Activated CD8-positive, alpha-beta memory T cell treated with anti-CD3 and anti-CD28 coated beads, Interleukin-2, amount 50 U/mL, for 1 hour (primary cell): ENCODE data around the gene LEKR1.
"Not testable (repeated sequence)": the region's sequence is repeated elsewhere in the genome, so short reads cannot be mapped to it uniquely, and the experiment has no call there.

Source experiments
- DNase-seq: peaks from one replicate; pipeline ENCODE4 v3.0.0-alpha.2; 2020; ENCODE audit errors: extremely low read depth

LEKR1 gene

DNA sequence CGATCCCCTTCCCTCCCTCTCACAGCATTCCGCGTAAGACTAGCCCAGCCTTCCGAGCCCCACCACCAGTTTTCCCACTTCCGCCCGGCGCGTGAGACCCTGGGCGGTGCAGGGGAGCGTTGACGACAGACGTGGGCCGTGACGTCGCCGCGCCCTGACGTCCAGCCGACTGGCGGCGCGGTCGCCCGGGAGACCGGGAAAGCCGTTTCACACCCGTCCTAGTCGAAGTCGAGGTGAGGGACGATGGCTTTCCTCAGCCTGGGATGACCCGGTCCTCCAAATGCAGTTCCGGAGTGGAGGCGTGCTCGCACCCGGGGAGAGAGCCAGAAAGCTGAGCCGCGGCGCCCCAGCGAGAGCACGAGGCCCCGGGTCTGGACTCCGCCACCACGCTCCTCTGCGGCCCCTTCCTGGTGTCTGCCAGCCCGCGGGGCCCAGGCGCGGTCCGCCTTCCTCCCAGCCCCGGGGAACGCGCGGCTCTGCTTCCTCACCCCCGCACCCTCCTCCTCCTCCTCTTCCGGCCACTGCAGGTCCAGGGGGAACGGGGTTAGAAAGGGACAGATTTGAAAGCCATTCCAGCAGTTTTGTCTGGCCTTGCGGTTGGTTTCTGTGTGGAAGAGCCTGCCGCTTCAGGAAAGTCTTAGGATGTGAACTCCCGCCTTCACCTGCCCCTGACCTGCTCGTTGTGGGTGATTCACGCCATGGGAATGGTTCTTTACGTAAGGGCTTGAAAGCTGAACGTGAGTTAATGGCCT lies at the start of gene LEKR1:
LEKR1 (plus strand) TSS at position 210 of the 752 bp plus-strand sequence. CDS start 2,977 bp downstream, outside the sequence.
- DNase-seq = peak; percentile 50

DNA sequence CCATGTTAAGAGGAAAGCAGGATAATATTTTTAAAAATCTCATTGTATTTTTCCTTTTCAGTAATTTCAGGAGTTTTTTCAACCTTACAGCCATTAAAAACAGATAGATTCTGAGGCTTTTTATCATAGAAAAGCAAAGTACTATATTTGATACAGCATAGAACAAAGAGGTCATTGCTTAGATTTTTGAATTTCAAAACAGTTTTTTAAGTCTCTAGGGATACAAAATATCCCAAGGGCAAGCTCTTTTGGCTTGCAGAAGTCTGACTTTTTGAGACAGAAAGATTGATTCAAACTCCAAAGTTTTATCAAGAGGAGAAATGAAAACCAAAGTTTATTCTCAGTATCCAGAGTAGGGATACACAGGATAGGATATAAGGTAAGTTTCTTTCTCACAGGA lies 49.3 kb upstream of the LEKR1 start:
- no peak for DNase-seq

DNA sequence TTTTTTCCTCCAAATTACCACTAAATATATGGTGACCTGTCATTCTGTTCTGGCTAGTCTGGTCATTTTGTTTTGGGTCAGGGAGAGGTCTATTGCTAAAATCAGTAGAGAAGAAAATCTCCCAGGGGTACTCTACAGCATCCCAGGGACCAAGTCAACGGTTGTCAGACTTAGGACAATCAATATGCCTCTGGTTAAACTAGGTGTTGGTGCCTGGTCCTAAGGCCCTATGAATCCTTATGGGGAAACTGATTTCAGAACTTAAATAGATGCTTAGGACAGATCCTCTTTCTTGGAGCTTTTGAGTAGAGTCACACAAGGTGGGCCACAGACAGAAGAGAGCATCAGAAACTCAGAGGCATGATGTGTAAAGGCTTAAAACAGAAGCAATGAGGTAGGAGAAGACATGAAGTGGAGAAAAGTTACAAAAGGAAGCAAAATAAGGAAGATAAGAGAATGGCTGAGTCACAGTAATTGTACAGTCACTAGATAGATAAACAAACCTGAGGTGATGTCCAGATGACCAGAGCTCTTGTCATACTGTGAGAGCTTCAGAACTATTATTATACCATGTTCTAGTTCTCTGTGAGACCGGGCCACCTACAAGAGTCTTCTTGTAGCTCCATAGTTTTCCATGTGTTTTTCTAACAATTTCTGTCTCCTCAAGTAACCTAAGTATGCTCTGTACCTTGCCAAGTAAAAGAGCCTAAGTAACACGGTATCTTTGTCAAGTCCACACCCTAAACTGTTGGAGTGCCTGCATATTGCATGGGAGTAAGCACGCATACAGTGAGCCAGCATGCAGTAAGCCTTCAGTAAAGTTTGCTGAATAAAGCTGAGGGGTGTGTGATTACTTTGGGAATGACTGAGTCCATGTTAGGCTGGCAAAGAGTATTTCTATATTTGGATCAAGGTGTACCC lies 44.6 kb upstream of the LEKR1 start:
- no peak for DNase-seq

DNA sequence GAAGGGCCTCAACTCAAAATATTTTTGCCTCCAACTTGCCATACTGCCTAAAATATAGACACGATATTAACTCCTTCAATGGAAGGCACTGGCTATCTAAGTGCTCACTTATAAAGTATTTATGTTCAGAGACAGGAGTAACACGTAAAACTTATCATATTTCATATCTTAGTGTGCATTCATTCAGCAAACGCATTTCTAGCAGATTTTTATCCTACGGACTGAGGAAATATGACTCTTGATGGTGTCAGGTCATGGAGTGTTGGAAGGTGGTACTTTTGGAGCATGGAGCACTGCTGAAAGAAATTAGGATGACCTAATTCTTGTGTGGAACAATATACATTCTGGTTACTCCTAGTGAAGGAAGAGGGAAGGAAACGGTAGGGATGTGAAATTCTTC lies 43.8 kb upstream of the LEKR1 start:
- no peak for DNase-seq

DNA sequence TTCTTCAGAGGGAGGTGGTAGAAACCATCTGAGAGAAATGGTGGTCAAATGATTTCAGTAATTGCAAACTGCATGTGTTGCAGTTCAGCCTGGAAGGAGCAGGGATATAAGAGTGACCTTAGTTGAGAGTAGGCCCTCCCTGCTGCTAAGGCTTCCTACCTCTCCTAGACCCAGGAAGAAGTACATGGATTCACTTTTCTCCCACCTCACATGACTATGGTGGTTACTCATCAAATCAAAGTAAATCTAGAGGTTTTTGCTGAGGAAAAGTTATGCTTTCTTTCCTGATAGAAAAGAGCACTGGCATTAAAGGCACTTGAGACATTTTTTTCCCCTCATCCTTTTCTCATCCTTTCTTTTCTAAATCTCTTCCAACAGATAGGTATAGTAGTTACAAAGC lies 43.2 kb upstream of the LEKR1 start:
- no peak for DNase-seq

DNA sequence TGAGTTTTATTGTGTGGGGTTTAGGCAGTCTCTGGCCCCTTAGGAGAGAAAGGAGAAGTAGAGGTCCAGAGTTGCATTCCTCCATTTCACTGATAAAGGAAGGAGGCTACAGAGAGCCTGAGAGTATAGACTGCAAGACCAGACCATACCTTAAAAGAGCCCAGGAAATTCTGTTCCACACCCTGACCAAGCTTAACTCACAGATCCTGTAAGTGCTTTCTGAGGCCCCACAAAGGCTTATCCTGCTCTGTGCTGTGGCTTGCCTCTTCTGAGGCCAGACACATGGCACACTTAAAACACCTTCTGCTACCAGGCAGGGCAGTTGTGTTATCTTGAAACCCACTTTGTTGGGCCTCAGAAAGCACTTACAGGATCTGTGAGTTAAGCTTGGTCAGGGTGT lies 39.2 kb upstream of the LEKR1 start:
- no peak for DNase-seq

DNA sequence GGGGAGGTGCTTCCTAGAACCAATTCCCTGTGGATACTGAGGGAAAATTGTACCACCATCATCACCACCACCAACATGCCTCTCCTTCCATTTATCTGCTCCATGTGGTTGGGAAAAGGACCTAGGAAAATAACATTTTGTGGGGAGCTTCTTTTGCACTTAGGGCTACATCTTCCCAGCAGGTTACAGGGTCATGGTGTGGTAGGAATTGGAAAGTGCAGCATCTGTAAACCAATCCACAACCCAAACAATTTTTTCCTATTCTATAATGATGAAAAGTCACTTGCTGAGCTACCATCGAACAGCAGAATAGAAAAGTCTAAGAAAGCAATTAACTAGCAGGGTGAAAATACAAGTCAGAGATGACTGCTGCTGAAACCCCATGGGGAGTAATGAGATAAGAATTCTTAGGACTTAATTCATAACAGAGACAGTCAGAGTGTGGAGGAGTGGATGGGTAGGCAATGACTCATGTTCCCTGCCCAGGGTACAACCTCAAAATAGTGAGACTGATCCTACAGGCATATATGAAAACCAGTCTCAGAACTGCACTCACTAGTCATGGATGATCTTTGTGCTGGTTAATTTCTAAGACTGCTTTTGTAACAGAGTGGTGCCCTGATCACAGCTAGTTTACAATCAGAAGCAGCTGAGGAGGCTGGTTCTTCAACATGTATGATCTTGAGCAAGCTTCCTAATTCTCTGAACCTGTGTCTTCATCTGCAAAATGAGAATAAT lies 38.1 kb upstream of the LEKR1 start:
- no peak for DNase-seq

DNA sequence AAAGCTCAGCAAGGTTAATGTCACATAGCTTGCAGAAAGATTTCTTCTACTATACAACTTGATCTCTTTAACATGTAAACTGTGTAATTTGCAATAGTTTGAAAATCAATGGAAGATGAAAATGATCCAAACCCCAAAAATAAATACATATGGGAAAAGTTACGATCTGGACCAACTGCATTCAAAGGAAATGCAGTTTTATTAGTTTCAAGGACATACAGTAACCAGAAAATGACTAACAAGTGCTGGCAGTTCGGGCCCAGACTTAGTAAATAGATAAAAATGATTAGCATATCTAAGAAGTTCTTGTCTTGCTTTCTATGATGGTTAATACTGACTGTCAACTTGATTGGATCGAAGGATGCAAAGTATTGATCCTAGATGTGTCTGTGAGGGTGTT lies 37.3 kb upstream of the LEKR1 start:
- DNase-seq = no peak

DNA sequence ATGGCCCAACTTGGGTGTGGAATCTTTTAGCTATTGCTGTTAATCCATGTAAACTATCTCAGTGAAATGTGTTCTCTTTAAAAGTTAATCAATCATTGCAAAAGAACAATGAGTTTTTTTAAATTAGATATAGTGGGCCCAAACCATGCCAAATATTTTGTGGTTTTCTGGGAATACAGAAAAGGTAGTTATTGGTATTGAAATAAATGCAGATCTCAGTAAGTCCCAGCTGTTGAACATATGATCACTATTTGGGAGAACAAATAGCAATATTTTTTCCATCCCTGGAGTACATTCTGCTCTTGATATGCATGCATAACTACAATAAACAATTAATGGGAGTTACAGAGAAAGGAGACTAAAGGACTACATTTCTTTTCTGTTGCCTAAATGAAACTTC lies 36.0 kb upstream of the LEKR1 start:
- DNase-seq = no peak

DNA sequence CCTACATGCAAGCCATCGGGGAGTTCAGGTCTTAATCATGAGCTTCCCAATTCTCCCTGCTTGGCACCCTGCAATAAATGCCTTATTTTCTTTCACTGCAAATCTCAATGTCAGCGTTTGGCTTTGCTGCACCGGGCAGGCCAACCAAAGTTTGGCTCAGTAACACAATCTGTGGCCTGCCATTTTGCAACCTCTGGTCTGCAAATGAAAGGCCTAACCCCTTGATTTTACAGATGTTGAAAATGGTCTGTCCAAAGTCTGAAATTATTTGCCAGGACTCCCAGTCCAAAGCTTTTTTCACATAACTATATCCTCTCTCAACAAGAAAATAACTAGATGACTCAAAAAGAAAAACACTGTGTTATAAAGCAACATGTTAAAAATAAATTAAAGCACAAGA lies 34.0 kb upstream of the LEKR1 start:
- DNase-seq = no peak

DNA sequence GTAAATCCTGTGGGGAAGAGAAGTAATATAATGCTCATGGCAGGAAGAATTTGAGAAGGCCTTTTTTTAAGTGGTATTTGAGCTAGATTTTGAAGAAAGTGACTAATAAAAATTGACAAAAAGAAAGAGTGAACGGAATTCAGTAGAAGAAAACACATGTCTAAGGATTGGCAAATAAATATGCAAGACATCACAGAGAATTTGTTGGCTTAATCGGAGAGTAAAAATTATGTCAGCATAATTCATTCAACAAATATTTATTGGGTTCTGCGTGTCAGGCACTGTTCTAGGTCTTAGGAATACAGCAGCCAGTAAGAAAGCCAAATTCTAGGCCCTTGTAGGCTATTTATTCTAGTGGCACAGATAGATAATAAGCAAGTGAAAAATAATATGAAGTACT lies 33.6 kb upstream of the LEKR1 start:
- DNase-seq = no peak

DNA sequence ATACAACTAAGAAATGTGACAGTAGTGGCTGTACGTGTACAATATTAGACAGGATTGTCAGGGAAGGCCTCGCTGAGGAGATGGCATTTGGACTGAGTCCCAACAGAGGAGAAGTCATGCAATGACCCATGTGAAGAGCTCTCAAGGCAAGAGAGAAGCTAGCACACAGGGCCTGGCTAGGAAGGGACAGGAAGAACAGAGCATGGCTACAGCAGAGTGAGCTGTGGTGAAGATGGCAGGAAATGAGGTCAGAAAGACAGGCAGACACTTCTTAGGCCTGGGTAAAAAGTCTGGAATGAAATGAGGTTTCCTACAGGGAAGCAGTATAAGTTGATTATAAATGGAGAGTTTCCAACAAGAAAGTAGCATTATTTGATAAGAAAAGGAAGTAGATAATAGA lies 33.2 kb upstream of the LEKR1 start:
- no peak for DNase-seq

DNA sequence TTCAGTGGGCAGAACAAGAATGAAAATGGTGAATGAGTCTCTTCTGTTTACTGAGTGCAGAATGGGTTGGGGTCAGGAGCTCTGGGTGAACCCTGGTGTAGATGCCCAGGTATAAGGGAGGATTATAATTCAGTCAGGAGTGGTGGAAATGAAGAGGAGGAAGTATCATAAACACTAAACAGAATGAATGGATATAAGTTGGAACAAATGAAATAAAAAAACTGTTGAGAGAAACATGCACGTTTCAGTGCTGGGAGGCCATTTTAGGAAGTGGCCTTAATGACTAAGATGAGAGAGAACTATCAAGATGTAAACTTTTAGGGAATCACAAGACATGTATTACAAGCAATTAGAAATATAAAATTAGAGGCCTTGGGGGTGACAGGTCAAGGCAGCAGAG lies 32.8 kb upstream of the LEKR1 start:
- DNase-seq = no peak

DNA sequence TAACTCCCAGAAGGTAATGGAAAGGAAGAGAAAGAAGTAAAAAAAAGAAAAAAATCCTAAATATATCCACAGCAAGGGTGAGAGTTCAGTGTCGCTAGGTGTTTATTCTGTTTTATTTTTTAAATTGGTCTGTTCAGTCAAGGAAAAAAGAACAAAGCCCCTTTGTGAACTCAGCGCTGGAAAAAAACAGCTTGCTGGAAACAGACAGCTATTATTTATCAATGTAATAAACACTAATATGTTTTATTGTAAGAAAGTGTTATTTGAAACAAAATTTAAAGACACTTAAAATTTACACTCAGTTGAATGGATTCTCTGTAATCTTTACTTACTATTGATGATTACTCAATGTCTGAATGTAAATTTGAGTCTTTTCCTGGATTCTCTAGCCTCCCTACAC lies 32.3 kb upstream of the LEKR1 start:
- no peak for DNase-seq

DNA sequence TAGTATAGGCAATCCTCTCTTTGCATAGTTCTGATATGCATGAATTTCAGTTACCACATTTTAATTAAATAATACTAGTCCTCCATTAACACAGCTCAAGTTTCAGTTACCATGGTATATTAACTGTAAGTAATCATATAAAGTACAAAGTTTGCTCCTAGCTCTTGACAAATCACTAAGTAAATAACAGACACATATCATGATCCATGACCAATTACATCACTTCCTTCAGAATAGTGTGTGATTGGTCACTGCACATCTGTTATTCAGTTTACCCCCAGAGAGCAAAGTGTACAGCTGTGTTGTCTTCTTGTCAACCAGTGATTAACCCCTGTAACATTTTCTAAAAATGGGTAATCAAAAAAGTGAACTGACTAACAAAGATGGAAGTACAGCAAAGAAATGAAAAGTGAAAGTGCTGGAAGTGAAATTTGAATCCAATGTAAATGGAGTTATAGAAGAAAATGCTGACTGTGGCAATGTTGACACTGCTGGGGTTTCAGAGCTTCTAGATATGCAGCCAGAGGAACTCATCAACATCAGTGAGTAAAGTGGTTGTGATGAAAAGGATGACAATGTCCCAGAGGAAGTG lies 30.2 kb upstream of the LEKR1 start:
- no peak for DNase-seq

DNA sequence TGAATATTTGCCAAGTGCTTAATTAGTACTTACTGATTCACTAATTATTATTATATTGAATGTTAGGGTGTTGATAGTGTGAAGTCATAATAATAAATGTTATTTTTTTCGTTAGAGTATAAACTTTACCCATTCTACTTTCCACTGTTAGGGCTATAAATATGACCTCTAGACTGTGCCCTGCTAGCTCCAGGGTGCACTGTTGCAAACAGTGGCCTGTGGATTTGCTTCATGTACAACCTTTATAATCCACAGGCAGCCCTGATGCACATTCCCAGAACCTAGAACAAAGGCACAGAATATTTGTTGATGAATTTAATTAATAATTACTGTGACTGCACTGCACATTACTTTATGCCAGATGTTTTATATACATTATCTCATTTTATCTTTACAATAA lies 28.8 kb upstream of the LEKR1 start:
- no peak for DNase-seq

DNA sequence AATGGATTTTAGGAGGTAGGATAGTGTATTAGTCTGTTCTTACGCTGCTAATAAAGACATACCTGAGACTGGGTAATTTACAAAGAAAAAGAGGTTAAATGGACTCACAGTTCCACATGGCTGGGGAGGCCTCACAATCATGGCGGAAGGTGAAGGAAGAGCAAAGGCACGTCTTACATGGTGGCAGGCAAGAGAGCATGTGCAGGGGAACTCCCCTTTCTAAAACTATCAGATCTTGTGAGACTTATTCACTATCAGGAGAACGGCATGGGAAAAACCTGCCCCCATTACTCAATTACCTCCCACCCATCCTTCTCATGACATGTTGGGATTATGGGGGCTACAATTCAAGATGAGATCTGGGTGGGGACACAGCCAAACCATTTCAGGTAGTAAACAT lies 25.9 kb upstream of the LEKR1 start:
- DNase-seq = not testable (repeated sequence)

DNA sequence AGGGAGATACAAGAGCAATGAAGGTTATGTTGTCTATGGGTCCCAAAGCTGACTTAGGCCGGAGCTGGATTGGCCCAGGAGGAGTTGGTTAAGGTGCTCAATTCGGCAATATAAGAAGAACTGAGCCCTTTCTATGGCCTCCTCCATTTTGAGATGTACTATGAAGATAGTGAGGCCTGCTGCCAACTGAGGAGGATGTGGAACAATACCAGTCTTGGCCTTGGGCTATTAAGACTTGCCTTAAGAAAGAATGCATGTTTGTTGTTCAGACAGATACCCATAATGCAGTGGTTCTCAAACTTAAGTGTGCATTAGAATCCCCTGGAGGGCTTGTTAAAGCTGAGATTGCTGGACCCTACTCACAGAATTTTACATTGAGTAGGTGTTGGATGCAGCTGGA lies 24.4 kb upstream of the LEKR1 start:
- no peak for DNase-seq

DNA sequence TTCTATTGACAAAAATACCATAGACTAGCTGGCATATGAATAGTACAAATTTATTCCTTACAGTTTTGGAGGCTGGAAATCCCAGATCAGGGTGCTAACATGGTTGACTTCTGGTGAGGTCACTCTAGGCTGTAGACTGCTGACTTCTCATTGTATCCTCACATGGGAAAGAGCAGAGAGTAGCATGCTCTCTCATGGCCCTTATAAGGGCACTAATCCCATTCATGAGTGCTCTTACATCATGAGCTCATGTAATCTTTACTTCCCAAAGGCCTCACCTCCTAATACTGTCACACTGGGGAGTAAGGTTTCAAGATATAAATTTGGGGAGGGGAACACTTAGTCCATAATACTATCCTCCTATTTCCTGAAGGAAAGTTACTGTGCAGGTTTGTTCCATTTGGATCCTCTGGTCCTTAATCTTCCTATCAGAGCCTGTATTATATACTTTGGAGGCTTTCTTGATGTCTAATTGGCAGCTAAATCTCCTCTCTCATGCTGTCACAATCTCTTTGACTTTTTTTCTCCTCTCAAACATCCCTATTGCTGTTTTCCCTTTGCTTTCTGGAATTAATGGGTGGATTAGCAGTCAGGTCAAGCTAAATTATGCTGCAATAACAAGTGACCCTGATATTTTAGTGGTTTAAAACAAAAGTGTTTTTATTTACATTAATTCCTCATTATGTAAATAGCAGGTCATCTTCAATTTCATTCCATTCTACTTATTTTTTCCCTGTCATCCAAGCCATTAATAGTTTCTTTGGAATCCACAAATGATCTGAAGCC lies 23.1 kb upstream of the LEKR1 start:
- DNase-seq = no peak

DNA sequence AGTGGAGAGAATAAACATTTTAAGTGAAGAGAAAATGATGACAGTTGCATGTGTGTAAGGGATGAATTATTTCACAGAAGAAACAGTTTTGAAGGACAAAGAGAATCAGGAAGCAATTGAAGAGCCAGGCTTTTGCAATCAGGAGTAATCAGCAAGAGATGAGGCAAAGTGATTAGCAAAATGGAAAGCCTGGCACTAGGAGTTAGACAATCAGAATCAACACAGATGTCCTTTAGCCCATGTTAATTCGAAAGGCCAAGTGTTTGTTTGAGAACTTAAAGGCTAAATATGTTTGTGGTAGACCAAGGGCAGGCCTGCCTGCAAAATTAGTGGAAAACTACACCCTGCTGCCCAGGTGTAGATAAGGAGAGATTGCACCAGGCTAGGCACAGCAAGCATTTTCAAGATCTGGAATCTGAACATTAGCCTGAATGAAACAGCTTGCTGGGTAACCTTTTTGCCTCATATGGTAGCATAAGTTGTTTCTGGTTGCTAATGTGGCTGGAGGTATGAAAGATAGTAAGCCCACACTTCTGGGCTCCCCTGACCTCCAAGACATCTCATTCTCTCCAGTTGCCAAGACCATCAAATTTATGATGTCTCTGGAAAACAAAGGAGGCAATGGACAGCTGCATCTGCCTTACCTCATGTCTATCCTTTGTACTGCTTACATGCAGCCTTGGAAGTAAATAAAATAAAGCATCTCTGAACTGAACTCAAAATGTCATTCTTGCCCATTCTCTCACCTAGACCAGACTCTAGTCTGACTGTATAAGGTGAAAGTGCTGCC lies 22.0 kb upstream of the LEKR1 start:
- DNase-seq = no peak
